HFFc6 (cell line): ENCODE data around the gene MOXD1. TPM values are rescaled to one million over a fixed set of nuclear protein-coding genes. Genes with fewer than 3 reads are reported as not detected.

Source experiments
- DNase-seq: peaks from one replicate; pipeline ENCODE4 v3.0.0-alpha.2; 2018
- H3K27ac Mint-ChIP-seq: 2 replicates; pipeline ENCODE4 v1.8.0; 2020; ENCODE audit warnings: mild to moderate bottlenecking, mixed read lengths
- H3K27me3 Mint-ChIP-seq: 2 replicates; pipeline ENCODE4 v1.8.0; 2021; ENCODE audit warnings: mild to moderate bottlenecking, moderate library complexity, mixed read lengths; ENCODE audit not compliant: insufficient read depth
- H3K36me3 Mint-ChIP-seq: 2 replicates; pipeline ENCODE4 v1.8.0; 2021; ENCODE audit warnings: low read depth, mixed read lengths
- H3K4me1 Mint-ChIP-seq: 2 replicates; pipeline ENCODE4 v1.8.0; 2020; ENCODE audit warnings: low read depth, mixed read lengths
- H3K4me3 Mint-ChIP-seq: 2 replicates; pipeline ENCODE4 v1.8.0; 2020; ENCODE audit warnings: mild to moderate bottlenecking, moderate library complexity, mixed read lengths
- H3K9me3 Mint-ChIP-seq: 2 replicates; pipeline ENCODE4 v1.8.0; 2020; ENCODE audit warnings: mild to moderate bottlenecking, mixed read lengths
- CTCF ChIP-seq: fragments of 200-600 bp; sonication (generic); IDR thresholded peaks from 2 replicates; pipeline ENCODE4 v1.5.0; 2021; ENCODE audit warnings: antibody characterized with exemption, mild to moderate bottlenecking
- total RNA-seq, 6 experiments: library from RNA; stranded (reverse); fragmentation: NEBNext Ultra II Directional; extraction: Animal tissue kit (Norgen Biotek cat#: 25700); gene quantifications; 2 replicates in 1 of 6; 3 replicates in 5 of 6; pipeline ENCODE4 v1.2.3, GENCODE V29; 2021

Gene MOXD1
- total RNA-seq, 6 experiments from 2014 or later, result 85.0 to 174 (median 153) TPM

- Mint-ChIP-seq H3K36me3 (no peaks in the 10 kb centered on the region), H3K27ac (no peak overlapping the region), H3K27me3 (no peaks in the 10 kb centered on the region), H3K9me3 (no peaks in the 10 kb centered on the region), H3K4me1 (peaks cover 5% of the 10 kb centered on the region; the same call in 1 of the 2 replicates), H3K4me3 (no peak overlapping the region)
- DNase-seq, result no peak
- no peak for TF ChIP-seq CTCF
Observed at GRCh38 chr6:132287101-132287500, 114.2 kb downstream of the MOXD1 start.

- Mint-ChIP-seq H3K4me1 (peaks cover 5% of the 10 kb centered on the region; the same call in 1 of the 2 replicates), H3K27ac (no peak overlapping the region), H3K4me3 (no peak overlapping the region), H3K9me3 (no peaks in the 10 kb centered on the region), H3K27me3 (no peaks in the 10 kb centered on the region), H3K36me3 (no peaks in the 10 kb centered on the region)
- TF ChIP-seq CTCF, result no peak
- no peak for DNase-seq
Observed at GRCh38 chr6:132286298-132287019, 114.8 kb downstream of the MOXD1 start.

- Mint-ChIP-seq H3K4me3 (no peak overlapping the region), H3K27ac (no peak overlapping the region), H3K9me3 (no peaks in the 10 kb centered on the region), H3K4me1 (peaks cover 5% of the 10 kb centered on the region; the same call in 1 of the 2 replicates), H3K27me3 (no peaks in the 10 kb centered on the region), H3K36me3 (no peaks in the 10 kb centered on the region)
- no peak for DNase-seq
- no peak for TF ChIP-seq CTCF
Observed at GRCh38 chr6:132285004-132285780, 116.1 kb downstream of the MOXD1 start.

DNA sequence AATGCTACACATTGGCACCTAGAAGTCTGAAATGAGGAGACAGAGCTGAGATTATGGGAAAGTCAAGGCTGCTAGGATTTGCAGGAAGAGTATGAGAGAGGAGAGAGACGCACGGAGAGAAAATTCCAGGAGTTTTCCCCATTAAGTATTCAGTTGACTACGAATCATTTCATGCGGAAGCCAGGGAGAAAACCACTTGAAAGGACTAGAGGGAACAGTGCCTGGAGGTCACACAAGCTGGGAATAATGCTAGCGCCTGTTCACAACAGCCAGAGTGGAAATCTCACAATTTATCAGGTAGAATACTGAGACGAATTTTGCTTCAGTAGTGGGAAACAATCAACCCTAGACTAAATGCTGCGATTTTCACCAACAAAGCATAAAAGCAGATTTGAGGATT lies 118.6 kb downstream of the MOXD1 start:
- no peak for DNase-seq
- Mint-ChIP-seq H3K9me3 (no peaks in the 10 kb centered on the region), H3K4me1 (no peaks in the 10 kb centered on the region), H3K27me3 (no peaks in the 10 kb centered on the region), H3K4me3 (no peak overlapping the region), H3K36me3 (no peaks in the 10 kb centered on the region), H3K27ac (no peak overlapping the region)
- TF ChIP-seq CTCF, result no peak

DNA sequence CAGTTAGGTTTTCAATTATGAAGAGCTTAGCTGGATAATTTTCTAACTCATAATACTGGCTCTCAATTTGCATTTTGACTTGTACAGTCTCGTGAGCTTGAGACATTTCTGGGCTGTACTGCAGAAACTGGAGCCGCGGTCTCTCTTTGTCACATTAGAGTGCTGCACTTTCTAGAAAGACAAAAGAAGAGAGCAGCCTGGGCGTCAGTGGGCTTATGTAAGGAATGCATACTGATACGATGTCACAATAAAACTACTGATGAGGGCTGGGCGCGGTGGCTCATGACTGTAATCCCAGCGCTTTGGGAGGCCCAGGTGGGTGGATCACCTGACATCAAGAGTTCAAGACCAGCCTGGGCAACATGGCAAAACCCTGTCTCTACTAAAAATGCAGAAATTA lies 120.8 kb downstream of the MOXD1 start:
- Mint-ChIP-seq H3K27me3 (peaks cover 3% of the 10 kb centered on the region; the same call in 1 of the 2 replicates), H3K9me3 (no peaks in the 10 kb centered on the region), H3K4me1 (no peaks in the 10 kb centered on the region), H3K36me3 (no peaks in the 10 kb centered on the region), H3K4me3 (no peak overlapping the region), H3K27ac (no peak overlapping the region)
- DNase-seq, result no peak
- TF ChIP-seq CTCF, result no peak
